Stimulated activated CD4-positive, alpha-beta T cell treated with anti-CD3 and anti-CD28 coated beads, Interleukin-2, amount 100 ng/mL, for 4 hours (primary cell): ENCODE results near the gene HOXB5.

Experiments used
- DNase-seq: peaks from one replicate; pipeline ENCODE4 v3.0.0-alpha.2; 2020; ENCODE audit warnings: low read depth

The HOXB5 gene

DNA sequence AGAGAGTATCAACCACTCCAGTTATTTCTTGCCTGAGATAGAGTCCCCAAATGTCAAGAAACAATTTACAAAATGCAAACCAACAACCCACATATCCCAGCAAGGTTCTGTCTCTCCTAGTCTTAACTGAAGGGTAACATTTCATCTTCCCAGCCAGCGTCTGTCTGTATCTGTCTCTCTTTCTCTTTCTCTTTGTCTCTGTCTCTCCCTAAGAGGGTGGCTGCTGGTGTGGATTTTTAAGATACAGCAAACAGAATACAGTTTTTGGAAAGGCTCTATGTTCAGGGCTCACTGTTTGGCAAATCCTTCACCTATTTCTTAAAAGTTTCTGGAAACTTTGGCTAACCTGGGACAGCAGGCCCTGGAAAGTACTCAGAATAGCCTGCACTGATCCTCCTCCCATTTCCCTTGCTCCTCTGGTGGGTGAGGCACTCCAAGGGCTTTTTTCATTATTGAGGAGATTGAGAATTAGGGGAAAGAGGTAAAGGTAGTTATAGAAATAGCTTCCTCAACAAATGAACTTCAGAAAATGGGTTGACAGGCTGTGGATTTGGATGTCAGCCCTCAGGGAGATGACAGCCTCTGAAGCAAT, 21.7 kb downstream of the HOXB5 start:
- DNase-seq: no peak

DNA sequence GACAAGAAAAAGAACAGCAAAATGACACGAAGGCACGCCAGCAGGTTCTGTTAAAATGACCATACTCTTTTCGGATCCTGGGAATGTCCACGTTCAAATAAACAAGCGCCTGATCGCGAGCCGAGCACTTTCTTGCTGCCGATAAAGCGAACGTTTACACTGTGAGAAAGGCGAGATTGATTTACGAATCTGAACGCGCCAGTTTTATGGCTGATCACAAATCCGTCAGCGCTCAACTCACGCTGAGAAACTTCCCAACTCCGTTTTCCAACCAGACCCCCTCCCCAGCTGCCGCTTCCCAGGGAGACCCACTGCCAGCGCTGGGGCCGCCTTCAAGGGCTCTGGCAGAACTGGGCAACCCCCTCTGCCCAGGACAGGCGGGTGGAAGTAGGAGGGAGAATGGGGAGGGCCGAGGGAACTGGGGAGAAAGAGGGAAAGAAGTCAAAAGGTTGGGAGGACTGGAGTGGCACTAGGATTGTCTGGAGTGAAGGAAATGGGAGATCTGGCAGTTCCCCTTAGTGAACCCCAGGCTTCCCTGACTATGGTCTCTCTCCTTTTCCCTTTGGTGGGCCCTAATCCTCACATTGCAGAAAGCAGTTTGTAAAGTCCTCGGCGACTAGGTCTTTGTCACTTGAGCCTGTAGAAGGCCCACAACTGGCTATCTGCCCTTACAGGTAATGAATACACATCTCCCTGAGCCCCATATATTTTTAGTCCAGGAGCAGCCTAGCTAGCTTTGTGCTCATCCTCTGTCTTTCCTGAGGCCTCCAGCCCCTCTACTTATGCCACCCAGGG, 22.4 kb downstream of the HOXB5 start:
- DNase-seq: no peak

DNA sequence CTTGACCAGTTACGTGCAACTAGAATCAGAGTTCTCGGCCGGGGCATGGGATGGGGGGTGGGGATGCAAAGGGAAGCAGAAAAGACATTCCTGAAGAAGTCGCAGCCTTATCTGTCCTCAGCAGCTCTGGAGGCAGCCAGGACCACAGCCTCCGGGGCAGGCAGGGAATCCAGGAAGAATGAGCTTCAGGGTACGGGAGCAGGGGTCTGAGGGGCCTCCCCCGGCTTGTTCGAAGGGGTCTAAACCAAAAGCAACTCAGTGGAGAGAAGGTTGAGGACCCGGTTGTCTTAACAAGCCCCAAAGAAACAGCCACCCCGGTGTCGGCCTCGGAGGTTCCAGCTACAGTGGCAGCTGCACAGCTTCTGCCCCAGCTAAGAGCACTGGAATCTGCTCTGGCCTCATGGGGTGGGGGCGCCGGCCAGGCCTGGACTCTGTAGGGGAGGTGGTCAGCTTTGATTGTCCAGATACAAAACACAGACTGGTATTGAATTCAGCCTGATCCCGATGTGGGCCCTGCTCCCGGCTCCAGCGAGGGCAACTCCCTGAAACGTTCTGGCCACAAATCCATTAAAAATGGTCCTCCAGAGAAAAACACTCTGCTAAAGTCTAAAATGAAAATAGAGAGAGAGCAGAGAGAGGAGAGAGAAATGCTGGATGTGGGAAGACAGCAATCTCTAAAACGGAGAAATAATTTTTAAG, 23.1 kb downstream of the HOXB5 start:
- no peak for DNase-seq

DNA sequence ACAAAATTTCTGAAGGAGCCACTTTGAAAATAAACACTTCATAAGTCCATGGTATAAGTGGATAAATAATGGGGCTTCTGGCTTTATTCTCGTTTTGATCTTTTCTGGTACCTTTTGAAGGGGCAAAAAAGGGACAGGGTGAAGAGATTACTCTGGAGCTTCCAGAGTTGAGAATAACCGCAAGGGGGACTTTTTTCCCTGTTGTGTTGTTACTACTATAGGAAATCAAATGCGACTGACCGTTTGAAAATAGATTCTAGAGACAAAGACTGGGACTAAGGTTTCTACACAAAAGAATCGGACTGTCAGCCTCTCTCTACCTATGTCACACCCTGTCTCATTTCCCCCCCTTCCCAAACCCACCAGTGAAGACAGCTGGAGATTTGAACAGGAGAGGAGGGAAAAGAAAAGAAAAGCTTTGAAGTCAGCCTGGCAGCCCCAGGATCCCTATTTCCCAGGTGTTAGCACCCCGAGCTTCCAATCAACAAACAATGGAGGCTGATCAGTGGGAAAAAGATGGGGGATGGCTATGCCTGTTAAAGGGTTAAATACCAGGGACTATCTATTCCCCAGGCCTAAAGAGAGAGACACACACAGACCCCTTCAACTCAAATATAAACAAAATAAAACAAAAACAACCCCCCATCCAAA, 23.8 kb downstream of the HOXB5 start:
- DNase-seq: no peak

DNA sequence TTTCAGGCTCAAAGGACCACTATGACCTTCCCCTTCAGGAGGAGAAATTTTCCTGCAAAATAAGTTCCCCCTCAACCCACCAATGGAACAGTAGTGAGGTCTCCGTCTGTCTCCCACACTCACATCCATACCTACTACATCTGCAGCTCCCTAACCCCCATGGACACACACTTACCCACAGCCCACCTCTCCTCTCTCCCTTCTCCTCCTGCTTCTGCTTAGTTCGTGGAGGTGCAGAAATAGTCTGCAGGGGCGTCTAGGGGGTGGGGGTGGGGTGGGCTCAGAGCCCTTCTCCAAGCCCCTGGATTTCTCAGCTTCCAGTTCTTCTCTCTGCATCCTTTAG, 24.4 kb downstream of the HOXB5 start:
- DNase-seq: no peak

DNA sequence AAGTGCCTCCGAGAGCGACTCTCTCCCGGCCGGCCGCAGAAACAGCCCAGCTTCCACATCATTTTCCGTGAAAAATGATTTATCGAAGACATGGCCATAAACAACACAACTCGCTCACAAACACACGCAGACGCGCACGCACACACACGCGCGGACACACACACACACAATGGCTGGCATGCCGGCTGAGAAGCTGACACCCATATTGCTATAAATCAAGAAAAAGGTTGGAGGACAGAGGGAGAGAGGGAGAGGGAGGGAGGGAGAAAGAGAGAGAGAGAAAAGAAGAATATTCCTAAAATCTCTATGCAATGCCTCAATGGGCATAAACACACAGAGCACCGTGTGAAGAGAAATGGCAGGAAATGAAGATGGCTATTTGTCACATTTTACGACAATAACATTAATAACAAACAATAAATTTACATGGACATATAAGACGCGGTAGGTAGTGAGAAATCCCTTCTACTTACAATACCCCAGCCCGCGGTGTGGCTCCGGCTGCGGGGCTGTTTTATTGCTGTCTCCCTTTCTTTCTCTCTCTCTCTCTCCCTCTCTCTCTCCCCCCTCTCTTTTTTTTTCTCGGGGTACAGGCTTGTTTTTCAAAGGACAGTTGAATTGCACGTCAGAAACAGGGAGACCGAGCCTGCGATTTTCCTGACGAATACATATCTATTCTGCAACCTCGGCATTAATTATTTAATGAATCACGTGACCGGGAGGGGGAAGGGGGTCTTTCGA, 24.9 kb downstream of the HOXB5 start:
- DNase-seq: no peak

DNA sequence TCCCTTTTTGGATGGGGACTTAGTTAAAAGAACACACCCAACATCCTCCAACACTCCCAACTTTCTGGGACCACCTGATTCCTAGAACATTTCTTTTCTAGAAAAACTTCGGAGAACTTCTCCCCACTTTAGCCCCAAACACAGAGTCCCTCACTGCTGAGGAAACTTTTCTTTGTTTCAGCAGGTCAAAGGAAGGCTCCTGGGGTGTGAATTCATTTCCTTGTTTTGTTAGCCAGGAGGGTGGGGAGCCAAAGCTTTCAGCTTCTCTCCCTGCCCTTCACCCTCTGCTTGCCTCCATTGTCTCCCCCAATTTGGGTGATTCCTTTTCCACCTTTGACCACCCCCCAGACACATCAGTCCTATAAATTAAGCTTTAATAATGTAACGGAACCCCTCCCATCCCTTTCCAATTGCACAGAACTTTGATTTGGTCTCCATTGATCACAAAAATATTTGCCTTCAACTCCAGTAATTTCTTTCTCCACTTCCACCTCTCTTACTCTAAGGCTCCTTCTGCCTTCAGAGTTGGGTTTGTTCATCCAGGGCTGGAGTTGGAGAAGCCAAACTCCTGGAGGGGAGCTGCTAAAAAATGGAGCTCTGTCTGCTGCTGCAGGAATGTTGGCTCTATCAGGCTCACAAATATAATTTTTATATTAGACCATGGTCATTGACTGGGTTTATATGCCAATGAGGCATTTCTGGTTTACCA, 25.8 kb downstream of the HOXB5 start:
- DNase-seq: no peak

DNA sequence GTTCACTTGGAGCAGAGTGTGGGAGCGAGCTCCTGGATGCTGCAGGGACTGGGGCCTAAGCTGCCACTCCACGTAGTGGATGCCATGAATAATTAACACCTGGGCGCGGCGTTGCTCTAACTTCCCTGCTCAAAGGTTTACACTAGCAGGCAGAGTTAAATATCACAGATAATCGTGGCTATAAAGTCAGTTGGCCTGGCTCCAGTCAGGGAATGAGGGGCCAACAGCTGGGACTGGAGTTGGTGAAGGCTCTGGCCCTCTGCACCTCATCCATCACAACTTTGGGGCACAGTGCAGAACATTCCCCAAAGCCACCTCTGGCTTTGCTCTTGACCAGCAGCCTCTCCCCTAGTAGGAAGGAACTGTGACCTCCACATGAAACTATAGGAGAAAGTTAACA, 26.4 kb downstream of the HOXB5 start:
- DNase-seq: no peak

DNA sequence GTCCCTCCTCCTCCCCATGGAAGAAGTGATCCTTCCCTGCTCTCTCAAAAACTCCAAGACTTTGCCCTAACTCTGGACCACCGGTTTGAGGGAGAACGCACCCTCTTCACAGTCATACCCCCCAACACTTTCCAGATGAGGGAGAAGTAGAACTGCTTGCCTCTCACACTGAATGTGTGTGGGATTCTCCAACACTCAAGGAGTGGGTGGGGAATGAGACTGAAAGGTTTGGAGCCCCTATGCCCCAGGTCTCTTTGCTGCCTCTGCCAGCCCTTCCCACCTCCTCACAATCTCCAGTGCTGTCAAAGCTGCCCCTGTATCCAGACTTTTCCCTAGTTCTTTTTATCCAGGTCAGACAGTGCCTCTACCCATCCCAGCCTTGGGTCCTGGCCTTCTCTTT, 26.9 kb downstream of the HOXB5 start:
- DNase-seq: no peak

DNA sequence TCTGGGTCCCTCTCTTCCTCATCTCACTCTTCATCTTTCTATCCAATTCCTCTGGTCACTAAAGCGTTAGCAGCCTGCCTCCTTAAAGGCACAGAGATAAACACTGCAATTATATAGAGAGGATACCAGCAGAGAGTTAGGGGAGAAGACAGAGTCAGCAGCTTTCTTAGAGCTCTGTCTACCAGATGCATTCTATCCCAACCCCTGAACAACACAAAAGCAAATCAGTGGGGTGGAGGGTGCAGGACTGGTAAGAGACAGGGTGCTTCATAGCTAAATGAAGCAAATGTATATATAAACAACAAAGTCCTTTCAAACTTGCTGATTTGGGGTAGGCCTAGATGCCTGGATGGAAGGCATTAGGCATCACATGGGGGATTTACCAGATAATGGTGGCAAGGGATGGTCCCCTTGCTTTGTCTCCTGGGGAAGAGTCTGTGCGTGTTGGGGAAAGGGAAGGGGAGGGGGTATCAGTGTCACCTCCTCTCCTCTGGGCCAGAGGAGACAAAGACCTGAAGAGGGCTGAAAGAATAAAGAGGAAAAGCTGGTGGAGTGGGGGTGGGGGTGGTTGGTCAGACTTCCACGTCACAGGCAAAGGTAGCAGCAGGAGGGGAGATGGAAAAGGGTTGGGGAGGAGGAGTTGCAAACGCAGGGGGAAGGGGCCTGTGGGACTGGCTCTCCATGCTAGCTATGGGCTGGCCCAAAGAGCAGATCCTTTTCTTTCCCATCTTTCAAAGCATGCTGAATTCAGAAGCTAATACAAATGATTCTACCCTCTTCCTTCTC, 27.5 kb downstream of the HOXB5 start:
- DNase-seq: no peak

DNA sequence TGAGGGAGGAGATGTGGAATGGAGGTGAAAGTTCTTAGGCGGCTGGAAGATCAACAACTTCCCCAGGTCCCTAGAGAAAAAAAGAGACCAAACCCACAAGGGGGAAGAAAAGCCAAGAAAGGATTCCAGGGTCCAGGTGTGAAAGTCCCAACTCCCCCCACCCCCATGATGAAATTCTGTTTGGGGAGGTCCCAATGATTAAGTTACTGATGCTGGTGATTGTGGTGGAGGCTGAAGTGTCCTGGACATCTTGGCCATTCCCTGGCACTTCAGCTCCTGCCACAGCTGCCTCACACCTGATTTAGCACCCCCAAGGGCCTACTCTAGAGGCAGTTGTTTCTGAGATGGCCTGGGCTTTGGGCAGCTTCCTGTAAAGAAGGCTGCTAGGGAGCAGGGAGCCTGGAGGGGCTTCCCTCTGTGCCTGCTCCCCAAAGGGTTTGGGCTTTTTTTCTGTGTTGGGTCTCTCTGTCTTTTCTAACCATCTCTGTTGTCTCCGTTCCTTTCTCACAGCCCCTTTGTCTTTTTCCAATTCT, 28.5 kb downstream of the HOXB5 start:
- no peak for DNase-seq

DNA sequence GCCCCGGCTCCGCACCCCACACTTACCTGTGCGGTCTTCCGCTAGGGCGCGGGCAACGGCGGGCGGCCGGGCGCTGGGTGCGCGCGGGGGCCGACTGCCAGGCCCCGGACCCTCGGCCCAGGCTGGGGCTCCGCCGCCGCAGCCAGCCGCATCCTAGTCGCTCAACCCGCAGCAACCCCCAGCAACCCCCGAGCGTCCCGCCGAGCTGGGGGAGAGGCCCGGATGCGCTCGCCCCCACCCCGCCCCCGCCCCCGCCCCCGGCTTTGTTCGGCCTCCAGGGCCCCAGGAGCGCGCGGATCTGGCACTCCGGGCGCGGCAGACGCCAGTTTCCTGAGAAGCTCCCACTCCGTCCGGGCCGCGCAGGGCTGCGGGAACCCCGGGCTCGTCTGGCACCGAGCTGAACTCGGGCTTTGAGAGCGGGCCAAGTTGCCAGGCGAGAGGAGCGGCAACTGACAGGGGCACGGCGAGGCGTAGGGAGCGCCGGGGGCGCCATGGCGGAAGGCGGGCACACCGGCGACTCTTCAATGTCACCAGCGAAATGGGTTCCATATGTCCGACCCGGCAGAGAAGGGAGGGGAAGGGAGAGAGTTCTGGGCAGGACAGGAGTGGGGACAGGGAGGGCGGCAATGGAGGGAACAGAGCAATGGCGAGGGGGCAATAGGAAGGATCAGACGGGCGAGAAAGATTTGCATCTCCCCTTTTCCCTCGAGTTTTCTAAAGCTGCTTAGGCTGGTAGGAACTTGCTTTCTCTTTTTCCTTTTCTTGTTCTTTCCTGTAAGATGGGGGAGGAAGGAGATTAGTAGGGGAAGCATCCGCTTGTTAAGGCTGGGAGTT, 29.2 kb downstream of the HOXB5 start:
- no peak for DNase-seq

DNA sequence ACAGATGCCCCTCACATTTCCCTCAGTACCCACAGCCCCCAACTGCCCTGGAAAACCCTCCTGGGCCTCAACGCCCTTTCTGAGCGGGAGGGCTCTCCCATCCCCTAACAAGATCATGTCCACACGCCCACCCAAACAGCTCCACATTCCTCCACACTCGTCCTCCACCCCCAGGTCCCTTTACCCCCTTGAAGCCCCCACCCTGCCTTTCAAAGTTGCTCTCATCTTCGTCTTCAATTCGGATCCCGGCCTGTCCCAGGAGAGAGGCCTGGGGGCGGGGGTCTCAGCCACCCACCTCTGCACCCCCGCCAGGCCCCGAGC, 29.8 kb downstream of the HOXB5 start:
- DNase-seq: no peak

DNA sequence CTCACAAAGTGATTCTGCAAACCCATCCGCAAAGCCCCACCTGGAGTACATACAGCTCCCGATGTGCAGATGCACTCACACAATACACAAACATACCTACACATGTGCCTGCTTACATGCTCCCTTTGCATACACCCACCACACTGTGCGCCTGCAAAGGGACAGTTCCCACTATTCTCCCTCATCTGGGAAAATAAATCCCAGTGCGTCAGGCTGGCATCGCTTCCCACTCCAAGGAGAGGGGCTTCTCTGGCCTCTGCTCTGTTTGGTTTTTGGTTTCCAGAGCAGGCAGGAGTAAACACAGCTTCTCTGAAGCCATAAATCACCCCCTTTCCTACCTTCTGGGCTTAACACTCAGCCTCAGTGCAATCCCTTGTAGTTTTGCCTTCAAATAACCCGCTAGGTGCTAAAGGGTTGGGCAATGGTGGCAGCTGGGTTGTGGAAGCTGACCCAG, 30.2 kb downstream of the HOXB5 start:
- no peak for DNase-seq

DNA sequence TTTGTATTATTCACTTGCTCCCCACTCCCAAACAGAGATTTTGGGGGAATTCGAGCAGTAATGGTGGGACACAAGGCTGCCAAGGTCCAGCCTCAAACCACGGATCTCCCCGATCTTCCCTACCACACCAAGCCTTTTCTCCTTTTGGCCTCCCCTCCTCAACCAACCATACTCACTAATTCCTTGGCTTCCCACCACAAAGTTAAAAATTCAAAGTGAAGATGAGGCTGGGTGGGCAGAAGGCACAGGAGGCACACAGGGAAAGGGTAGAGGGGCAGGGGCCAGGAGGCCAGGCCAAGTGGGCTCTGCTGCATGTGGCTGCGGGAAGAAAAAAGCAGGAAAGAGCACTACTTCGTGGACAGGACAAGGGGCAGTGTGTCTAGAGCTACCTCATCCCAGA, 30.6 kb downstream of the HOXB5 start:
- DNase-seq: no peak

DNA sequence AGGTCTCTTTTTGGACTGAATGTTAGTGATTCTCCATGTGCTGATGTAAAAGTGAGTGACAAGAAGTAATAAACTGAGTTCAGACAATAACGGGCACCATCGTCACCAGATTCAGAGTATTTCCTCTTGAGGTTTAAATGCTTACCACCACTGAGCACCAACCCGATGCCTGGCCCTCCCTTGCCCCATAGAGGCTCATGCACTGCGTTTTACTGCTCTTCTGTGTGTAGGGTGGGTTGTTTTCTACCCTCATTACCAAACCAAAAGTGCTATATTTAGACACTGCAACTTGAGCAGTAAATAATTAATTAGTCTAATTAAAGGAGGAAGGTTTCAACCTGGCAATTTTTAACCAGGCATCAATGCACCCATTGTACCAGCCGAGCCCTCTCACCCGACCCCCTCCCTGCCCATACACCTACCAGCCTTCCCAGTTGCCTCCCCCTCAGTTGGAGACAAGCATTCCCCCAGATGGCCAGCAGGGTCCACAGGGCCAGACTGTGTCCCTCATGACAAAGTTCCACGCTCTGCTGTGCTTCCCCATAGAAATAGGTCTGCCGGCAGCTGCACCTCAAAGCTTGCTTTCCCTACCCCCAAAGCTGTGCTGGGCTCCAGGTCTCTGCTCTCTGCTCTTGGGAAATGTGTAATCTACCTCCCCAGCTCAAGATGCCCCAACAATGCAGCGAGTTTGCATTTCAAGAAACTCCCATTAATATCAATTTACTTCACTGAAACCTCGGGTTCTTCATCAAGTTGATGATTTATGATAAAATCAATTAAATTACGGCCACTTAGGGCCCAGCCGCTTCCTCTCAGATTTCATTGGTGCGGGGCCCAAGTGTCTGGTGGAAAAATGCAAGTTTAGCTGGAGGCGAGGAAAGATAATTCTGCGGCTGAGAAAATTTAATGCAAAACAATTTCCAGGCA, 31.4 kb downstream of the HOXB5 start:
- no peak for DNase-seq

DNA sequence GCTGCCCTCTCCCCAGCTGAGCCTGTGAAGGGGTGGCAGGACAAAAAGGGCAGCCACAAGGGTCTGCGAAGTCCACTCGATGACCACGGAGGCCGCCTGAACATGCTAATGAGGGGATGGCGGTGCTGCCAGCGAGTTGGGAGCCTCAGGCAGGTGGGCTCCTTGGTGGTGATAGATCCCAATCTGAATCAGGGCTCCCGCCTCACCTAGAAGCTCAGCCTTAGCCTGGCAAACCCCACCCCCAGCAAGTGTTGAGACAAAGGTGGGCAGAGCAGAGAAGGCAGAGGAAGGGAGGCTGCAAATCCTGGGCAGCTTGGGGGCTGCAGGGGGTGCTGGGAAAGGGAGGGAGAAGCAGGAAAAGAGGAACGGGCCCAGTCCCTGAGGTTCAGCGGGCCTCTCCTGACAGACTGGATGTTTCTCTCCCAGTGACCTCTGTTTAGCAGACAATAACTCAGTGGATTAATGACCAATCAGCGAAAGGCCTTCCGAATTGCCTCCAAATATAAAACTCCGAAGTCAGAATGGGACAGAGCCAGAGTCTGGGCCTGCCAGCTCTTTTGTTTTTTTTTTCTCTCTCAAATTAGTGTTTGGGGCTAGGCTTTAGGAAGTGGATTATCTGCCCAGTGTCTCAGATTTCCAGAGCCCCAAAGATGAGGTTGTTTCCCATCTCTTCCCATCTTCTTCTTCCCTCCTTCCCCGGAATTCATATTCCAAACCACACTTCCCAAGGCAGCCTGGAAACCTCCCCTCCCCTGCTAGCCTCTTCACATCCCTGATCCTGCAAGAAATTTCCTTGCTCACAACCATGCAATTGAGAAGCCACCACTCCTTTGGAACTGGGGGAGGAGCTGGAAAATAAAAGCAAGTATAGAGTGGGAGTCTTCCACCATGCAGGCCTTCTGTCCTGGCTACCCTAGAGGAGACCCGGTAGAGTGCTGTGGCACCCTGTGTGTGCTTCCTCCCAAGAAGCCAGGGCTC, 33.5 kb downstream of the HOXB5 start:
- no peak for DNase-seq
